K562 (cell line): ENCODE results near the gene NXF1. TPM values are rescaled to one million over a fixed set of nuclear protein-coding genes. Genes with fewer than 3 reads are reported as not detected.
A peak's percentile ranks its signal among the peaks of the same experiment; 100 is the strongest.

Experiments
- ELF1 ChIP-seq: fragments of 200-800 bp; sonication (Bioruptor generic); IDR thresholded peaks from 2 replicates; pipeline ENCODE4 v1.6.1; 2016; ENCODE audit warnings: missing genetic modification characterization, missing compliant biosample characterization
- FOXA3 ChIP-seq, 2 experiments: fragments of 450-650 bp in 1 of 2; sonication (generic) in 1 of 2; formaldehyde crosslinking; IDR thresholded peaks in 1 of 2; conservative IDR thresholded peaks in 1 of 2; 2 replicates each; pipeline versions ENCODE4 v1.4.0 to v1.8.0; 2020 to 2022; ENCODE audit warnings: mild to moderate bottlenecking in 2 of 2, missing genetic modification reagents in 1 of 2
- FOXK1 ChIP-seq: sonication (generic); formaldehyde crosslinking; IDR thresholded peaks from 2 replicates; pipeline ENCODE4 v1.8.0; 2022; ENCODE audit warnings: missing genetic modification reagents, mild to moderate bottlenecking, borderline replicate concordance
- FOXP1 ChIP-seq: sonication (generic); formaldehyde crosslinking; IDR thresholded peaks from 2 replicates; pipeline ENCODE4 v1.8.0; 2022; ENCODE audit warnings: mild to moderate bottlenecking, missing genetic modification reagents
- KLF16 ChIP-seq: IDR thresholded peaks from 2 replicates; pipeline ENCODE4 v1.6.1; 2016; ENCODE audit warnings: antibody characterized with exemption
- MCM7 ChIP-seq, 2 experiments: fragments of 450-650 bp; IDR thresholded peaks; 2 replicates each; pipeline ENCODE4 v1.6.1; 2016 to 2018
- MTA2 ChIP-seq: fragments of 450-650 bp; IDR thresholded peaks from 2 replicates; pipeline ENCODE4 v1.6.1; 2016; ENCODE audit warnings: low read depth
- NONO ChIP-seq, 2 experiments: fragments of 200-400 bp in 1 of 2; fragments of 450-650 bp in 1 of 2; formaldehyde crosslinking in 1 of 2; IDR thresholded peaks; 2 replicates each; pipeline ENCODE4 v1.6.1; 2017; ENCODE audit warnings: low read depth in 2 of 2, mild to moderate bottlenecking in 2 of 2, moderate library complexity in 2 of 2, low read length in 1 of 2
- PHF20 ChIP-seq: fragments of 450-650 bp; IDR thresholded peaks from 2 replicates; pipeline ENCODE4 v1.6.1; 2018; ENCODE audit not compliant: partially characterized antibody
- SIN3A ChIP-seq, 2 experiments: fragments of 150-350 bp in 1 of 2; IDR thresholded peaks; 2 replicates each; pipeline ENCODE4 v1.6.1; 2011 to 2016; ENCODE audit warnings: borderline replicate concordance in 2 of 2, low read depth in 2 of 2, low read length in 2 of 2, mild to moderate bottlenecking in 2 of 2, moderate library complexity in 2 of 2; ENCODE audit not compliant: control insufficient read depth in 1 of 2
- SMAD3 ChIP-seq: fragments of 450-650 bp; formaldehyde crosslinking; conservative IDR thresholded peaks from 2 replicates; pipeline ENCODE4 v1.4.0; 2020; ENCODE audit warnings: mild to moderate bottlenecking
- SMC3 ChIP-seq: conservative IDR thresholded peaks from 2 replicates; pipeline ENCODE4 v1.6.1; 2011; ENCODE audit warnings: low read depth, low read length, improper control_type of control experiment; ENCODE audit not compliant: insufficient read depth
- SRSF9 ChIP-seq: fragments of 200-400 bp; formaldehyde crosslinking; IDR thresholded peaks from 2 replicates; pipeline ENCODE4 v1.6.1; 2017; ENCODE audit warnings: low read depth, low read length, borderline replicate concordance
- TEAD4 ChIP-seq, 2 experiments: sonication (generic) in 1 of 2; formaldehyde crosslinking in 1 of 2; IDR thresholded peaks; 2 replicates each; pipeline versions ENCODE4 v1.6.1 to v1.8.0; 2012 to 2022; ENCODE audit warnings: borderline replicate concordance in 1 of 2, inconsistent platforms in 1 of 2, low read length in 1 of 2, mild to moderate bottlenecking in 1 of 2, missing genetic modification reagents in 1 of 2
- TFAM ChIP-seq: fragments of 250-450 bp; sonication (Bioruptor Pico); conservative IDR thresholded peaks from 2 replicates; pipeline ENCODE4 v1.5.0; 2021; ENCODE audit warnings: mild to moderate bottlenecking, moderate library complexity
- ZBTB8A ChIP-seq: fragments of 450-650 bp; IDR thresholded peaks from 2 replicates; pipeline ENCODE4 v1.6.1; 2018; ENCODE audit warnings: mild to moderate bottlenecking, moderate library complexity; ENCODE audit not compliant: partially characterized antibody
- ZNF146 ChIP-seq: IDR thresholded peaks from one replicate; pipeline ENCODE4 v1.6.1; 2018; ENCODE audit warnings: missing compliant biosample characterization; ENCODE audit not compliant: unreplicated experiment
- polyA plus RNA-seq, 8 experiments: library from polyadenylated mRNA; depleted of rRNA in 4 of 8; stranded (reverse) in 5 of 8; unstranded in 3 of 8; fragments of >200 nt; fragmentation: Nextera tagmentation in 2 of 8; fragmentation: Illumina TruSeq in 1 of 8; extraction: Ambion mirVana in 2 of 8; extraction: Trizol in 1 of 8; gene quantifications; 2 replicates each; pipeline versions ENCODE4 v1.2.1 to v1.2.3, GENCODE V29; 2011 to 2014; ENCODE audit warnings: inconsistent platforms in 1 of 8, missing spikeins in 1 of 8
- total RNA-seq, 7 experiments: library from RNA; depleted of rRNA in 6 of 7; stranded (reverse); fragments of >200 nt in 6 of 7; fragmentation: Illumina TruSeq in 2 of 7; extraction: Trizol in 2 of 7; gene quantifications; 2 replicates each; pipeline versions ENCODE4 v1.2.1 to v1.2.3, GENCODE V29; 2011 to 2021; ENCODE audit warnings: low replicate concordance in 1 of 7
- TF ChIP-seq, protein P1 (sequence below): fragments of 200-400 bp; formaldehyde crosslinking; IDR thresholded peaks from 2 replicates; pipeline ENCODE4 v1.6.1; 2017; ENCODE audit warnings: mild to moderate bottlenecking, low read depth, low read length, moderate library complexity
- TF ChIP-seq, protein P2 (sequence below), 2 experiments: fragments of 450-650 bp; IDR thresholded peaks; 2 replicates each; pipeline ENCODE4 v1.6.1; 2016
- TF ChIP-seq, protein P3 (sequence below): sonication (generic); formaldehyde crosslinking; IDR thresholded peaks from 2 replicates; pipeline ENCODE4 v1.8.0; 2022; ENCODE audit warnings: mild to moderate bottlenecking, missing genetic modification reagents
- TF ChIP-seq, protein P4 (sequence below): sonication (generic); formaldehyde crosslinking; IDR thresholded peaks from 2 replicates; pipeline ENCODE4 v1.8.1; 2023; ENCODE audit warnings: mild to moderate bottlenecking, missing genetic modification reagents

Gene NXF1
- total and polyA plus RNA-seq, 9 of the 15 experiments (the other 6 are each of a cell fraction or from before 2014, with no cell fraction given) = 18.1 to 98.3 (median 35.8) TPM

DNA sequence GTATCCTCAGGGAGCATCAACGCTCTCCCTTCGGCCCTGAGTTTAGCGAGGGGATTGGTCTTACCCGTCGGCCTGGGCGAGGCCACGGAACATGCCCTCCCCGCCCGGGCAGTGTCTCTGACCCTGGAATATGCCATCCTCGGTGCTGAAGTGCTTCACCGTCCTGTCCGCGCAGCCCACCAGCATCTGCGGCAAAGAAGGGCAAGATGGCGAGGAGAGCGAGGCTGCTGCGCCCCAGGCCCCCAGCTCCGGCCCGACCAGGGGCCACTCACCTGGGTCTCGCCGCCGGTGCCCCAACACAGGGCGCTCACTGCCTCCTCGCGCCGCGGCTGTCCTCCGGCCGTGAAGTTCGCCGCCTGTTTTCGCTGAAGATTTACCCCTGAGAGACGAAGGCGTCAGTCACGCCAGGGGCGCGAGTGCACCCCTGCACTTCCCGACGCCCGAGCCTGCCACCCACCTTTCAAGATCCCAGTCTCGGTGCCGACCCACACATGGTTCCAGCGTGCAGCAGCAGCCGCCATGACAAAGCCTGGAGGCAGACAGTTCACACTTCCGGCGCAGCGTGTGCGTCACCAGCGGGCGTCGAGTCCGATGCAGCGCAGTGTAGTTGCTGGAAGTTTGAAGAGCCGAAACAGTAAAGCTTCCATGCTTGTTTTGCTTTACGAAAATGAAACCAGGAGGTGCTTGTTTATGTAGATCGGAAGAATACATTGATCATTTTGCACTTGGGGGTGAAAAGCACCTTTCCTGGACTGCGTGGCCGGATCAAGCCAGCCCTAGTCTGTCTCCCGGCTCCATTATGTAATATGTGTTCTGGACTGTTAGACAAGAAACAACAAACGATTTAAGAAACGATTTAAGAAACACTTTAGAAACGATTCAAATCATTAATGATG lies 34.1 kb upstream of the NXF1 start, which contains the start of gene WDR74 (continued):
- TF ChIP-seq, protein P1, sequence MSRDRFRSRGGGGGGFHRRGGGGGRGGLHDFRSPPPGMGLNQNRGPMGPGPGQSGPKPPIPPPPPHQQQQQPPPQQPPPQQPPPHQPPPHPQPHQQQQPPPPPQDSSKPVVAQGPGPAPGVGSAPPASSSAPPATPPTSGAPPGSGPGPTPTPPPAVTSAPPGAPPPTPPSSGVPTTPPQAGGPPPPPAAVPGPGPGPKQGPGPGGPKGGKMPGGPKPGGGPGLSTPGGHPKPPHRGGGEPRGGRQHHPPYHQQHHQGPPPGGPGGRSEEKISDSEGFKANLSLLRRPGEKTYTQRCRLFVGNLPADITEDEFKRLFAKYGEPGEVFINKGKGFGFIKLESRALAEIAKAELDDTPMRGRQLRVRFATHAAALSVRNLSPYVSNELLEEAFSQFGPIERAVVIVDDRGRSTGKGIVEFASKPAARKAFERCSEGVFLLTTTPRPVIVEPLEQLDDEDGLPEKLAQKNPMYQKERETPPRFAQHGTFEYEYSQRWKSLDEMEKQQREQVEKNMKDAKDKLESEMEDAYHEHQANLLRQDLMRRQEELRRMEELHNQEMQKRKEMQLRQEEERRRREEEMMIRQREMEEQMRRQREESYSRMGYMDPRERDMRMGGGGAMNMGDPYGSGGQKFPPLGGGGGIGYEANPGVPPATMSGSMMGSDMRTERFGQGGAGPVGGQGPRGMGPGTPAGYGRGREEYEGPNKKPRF = no peak
- TF ChIP-seq SMAD3 (CRISPR knock-in tag) (no peak), TEAD4 (IDR thresholded peaks at IDR 0.05; ENCODE audit: low read length) (no peak), TEAD4 (CRISPR knock-in tag; IDR thresholded peaks at IDR 0.05; ENCODE audit: borderline replicate concordance) (no peak), FOXK1 (peak; percentile 84; the same call in 1 of the 2 replicates), SIN3A (IDR thresholded peaks at IDR 0.05; ENCODE audit: borderline replicate concordance in 2 of 2, control insufficient read depth in 1 of 2, low read depth in 2 of 2, low read length in 2 of 2) (peak; percentile 99 to 100), MTA2 (no peak), MCM7 (IDR thresholded peaks at IDR 0.05) (no peak), KLF16 (no peak), ZNF146 (CRISPR knock-in tag) (no peak), SMC3 (no peak), TFAM (CRISPR knock-in tag) (no peak), SRSF9 (no peak), FOXP1 (CRISPR knock-in tag) (0 out of 2 replicates have a peak, but pooled peaks have one; percentile 81), ELF1 (peak; percentile 98), NONO (IDR thresholded peaks at IDR 0.05; ENCODE audit: low read depth in 2 of 2, low read length in 1 of 2) (peak in 1 of 2 experiments; percentile 9; a peak in 1 of 4 replicates), FOXA3 (CRISPR knock-in tag; conservative IDR thresholded peaks at IDR 0.05 in 1 of 2, IDR thresholded peaks at IDR 0.05 in 1 of 2) (peak in 1 of 2 experiments; percentile 36; a peak in 1 of 4 replicates), PHF20 (peak; percentile 96), ZBTB8A (no peak)
- TF ChIP-seq, protein P2, sequence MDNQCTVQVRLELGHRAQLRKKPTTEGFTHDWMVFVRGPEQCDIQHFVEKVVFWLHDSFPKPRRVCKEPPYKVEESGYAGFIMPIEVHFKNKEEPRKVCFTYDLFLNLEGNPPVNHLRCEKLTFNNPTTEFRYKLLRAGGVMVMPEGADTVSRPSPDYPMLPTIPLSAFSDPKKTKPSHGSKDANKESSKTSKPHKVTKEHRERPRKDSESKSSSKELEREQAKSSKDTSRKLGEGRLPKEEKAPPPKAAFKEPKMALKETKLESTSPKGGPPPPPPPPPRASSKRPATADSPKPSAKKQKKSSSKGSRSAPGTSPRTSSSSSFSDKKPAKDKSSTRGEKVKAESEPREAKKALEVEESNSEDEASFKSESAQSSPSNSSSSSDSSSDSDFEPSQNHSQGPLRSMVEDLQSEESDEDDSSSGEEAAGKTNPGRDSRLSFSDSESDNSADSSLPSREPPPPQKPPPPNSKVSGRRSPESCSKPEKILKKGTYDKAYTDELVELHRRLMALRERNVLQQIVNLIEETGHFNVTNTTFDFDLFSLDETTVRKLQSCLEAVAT (IDR thresholded peaks at IDR 0.05) = peak in 1 of 2 experiments; percentile 90; a peak in 2 of 4 replicates
- TF ChIP-seq, protein P3, sequence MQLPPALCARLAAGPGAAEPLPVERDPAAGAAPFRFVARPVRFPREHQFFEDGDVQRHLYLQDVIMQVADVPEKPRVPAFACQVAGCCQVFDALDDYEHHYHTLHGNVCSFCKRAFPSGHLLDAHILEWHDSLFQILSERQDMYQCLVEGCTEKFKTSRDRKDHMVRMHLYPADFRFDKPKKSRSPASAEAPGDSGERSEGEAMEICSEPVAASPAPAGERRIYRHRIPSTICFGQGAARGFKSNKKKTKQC (CRISPR knock-in tag) = peak; percentile 87
- TF ChIP-seq, protein P4, sequence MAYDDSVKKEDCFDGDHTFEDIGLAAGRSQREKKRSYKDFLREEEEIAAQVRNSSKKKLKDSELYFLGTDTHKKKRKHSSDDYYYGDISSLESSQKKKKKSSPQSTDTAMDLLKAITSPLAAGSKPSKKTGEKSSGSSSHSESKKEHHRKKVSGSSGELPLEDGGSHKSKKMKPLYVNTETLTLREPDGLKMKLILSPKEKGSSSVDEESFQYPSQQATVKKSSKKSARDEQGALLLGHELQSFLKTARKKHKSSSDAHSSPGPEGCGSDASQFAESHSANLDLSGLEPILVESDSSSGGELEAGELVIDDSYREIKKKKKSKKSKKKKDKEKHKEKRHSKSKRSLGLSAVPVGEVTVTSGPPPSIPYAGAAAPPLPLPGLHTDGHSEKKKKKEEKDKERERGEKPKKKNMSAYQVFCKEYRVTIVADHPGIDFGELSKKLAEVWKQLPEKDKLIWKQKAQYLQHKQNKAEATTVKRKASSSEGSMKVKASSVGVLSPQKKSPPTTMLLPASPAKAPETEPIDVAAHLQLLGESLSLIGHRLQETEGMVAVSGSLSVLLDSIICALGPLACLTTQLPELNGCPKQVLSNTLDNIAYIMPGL (CRISPR knock-in tag) = no peak
